IPS-NIHi7 (cell line): ENCODE measurements around the gene DNAJB8.

Source experiments
- DNase-seq: peaks from one replicate; pipeline ENCODE4 v3.0.0; 2012; ENCODE audit warnings: mixed read lengths; ENCODE audit errors: extremely low spot score

Gene DNAJB8

DNA sequence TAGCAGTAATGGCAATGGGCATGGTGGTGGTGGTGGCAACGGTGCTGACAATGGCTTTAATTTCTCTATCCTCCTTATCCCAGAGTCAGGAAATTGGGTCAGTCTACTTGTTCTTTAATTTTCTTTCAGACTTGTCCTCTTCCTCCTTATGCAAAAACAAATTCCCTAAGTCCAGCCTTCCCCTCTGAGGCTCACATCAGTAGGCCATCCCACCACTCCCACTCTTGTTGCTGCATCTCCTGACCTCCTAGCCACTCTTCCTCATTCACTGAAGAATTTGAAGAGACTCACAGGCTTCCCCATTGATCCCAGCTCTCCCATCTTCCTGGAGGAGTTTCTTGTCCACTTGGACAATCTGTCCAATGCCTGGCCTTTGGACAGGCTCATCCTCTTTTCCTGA is 19.9 kb downstream of the DNAJB8 start:
- no peak for DNase-seq

DNA sequence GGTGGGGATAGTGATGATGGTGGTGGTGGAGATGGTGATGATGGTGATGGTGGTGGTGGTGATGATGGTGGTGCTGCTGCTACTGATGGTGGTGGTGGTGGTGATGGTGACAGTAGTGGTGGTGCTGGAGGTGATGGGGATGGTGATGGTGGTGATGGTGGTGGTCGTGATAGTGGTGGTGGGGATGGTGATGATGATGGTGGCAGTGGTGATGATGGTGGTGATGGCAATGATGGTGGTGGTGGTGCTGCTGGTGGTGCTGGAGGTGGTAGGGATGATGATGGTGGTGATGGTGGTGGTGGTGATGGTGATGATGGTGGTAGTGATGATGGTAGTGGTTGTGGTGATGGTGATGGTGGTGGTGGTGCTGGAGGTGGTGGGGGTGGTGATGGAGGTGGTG is 21.3 kb downstream of the DNAJB8 start:
- no peak for DNase-seq

DNA sequence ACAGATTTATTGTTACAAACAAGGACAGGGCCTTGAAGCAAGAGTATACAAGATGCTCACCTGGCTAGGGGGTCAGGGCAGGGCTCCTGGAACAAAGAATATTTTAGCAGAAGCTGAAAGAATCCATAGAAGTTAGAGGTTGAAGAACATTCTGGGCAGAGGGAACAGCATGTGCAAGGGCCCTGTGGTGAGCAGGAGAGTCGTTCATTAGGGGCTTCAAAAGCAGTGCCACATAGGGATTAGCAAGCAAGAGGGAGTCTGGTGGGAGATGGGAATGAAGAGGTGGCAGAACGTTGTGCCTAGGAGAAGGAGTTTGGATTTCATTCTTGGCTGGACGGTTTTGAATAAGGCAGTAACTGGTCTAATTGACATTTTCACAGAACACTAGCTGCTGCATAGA is 22.9 kb downstream of the DNAJB8 start:
- DNase-seq = no peak

DNA sequence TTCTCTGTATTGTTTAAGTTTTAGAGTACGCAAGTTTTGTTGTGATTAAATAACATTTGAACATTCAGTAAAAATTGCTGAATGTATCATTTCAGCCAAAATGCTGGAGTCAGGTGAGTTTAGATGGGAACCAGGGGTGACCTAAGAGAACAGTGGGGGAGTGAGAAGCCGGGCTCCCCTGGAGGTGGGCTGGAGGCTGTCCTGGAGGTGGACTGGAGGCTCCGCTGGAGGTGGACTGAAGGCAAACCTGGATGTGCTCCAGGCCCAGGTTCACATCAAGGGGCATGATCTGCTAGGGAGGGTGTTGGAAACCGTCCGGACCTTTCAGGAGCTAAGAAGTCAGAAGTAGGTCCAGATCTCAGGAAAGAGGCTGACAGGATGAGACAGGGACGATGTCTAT is 23.7 kb downstream of the DNAJB8 start:
- no peak for DNase-seq

DNA sequence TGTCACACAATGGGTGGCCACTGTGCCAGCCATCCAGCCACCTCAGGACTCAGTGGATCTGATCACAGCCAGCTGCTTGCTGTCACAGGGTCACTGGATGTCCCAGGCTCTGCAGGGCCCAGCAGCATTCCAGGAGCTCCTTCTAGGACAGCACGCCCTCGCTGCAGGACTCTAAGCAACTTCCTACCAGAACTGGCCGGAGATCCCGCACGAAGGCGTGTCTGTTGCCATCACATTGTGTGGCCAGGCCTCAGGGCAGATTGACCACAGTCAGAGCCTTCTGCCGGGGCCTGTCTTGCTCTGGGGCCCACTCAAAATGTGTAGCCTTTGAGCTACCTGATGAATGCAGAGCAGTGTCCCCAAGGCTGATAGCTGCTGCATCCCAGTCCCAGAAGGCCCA is 24.6 kb downstream of the DNAJB8 start:
- DNase-seq = no peak

DNA sequence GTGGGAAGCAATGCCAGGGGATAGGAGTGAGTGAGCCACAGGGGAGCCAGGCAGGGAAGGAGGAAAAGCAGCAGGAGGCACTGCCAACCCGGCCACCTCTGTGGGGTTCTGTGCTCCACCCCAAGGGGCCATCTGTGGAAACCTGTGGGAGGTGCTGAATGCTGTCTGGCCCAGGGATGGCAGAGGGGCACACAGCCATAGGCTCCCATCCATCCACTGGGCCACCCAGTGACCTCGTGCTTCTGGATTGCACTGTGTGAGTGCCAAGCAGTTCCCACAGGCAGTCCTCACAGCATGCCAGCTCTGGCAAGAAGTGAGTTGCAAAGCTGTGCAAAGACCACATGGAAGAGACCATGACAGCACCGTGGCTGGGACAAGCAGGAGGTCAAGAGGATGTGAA is 27.5 kb downstream of the DNAJB8 start:
- DNase-seq = no peak

DNA sequence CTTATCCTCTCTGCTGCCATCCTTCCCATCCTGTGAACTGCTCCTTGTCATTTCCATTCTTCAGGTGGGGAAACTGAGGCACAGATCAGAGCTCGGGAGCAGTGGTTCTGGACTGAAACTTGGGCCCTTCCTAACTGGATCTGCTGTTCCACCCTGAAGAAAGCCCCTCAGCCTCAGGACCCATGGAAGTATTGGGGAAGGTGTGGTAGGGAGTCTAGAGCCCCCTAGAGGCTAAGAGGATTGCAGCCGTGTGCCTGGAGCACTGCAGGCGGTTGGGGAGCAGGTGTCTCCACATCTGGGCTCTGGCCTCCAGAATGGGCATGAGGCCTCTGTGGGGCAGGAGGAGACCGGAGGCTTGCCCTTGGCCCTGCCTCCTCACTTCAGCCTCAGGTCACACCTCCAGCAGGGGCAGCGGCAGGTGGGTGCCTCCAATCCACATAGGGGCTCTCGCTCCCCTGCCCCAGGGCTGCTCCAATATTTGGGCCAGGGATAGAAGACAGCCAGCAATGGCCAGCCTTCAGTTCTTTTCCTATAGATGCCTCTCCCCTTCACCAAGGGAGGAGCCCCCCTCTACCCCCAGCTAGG is 28.1 kb downstream of the DNAJB8 start:
- peak; percentile 75 for DNase-seq

DNA sequence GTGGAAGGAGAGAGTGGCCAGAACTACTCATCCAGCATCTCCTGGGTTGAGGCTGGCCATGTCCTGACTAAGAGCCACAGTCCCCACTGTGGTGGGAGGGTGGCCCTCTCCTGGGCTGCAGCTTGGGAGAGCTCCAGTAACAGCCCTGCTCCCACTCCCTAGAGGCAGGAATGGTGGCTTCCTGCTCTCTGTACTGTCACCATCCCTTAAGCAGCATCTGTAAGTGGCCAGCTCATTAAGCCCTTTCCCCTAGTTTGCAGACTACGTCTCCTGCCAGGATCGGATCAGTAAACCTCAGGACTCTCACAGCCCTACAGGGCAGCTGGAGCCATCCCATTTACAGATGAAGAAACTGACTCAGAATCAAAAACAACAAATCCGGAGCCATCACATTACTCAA is 30.5 kb downstream of the DNAJB8 start:
- no peak for DNase-seq

DNA sequence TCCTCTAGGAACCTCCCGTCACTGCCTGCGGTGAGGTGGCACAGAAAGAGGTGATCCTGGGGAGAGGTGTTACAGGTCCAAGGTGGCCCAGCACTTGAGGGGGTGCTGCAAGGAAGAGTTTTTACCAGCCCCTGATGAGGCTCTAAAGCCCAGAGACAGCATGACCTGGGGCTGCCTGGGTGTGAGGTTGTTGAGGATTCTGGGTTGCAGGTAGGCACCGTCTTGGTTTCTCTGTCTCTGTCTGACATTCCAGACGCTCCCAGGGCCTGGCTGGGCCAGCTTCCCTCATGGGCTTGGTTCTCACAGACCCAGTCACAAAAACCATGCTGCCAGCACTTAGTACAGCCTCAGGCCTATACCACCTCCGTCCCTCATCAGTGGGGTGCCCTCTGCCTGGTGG is 31.1 kb downstream of the DNAJB8 start:
- no peak for DNase-seq

DNA sequence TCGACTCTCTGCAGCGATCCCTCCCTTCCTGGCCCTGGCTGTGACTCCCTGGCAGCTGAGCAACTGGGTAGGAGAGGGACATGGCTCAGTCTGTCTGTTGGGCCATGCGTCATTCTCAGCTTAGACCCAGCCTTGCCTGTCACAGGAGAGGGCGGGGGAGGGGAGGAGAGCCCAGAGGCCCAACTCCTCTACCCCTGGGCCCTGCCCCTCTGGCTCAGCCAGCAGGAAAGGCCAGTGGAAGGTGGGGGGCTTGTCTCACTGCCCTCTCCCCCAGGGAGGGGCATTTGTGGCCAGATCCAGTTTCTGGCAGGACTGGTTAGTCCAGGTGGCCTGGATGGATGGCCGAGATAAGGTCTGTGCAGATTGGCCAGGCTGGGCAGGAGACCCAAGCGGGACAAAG is 31.6 kb downstream of the DNAJB8 start:
- peak; percentile 52 for DNase-seq

DNA sequence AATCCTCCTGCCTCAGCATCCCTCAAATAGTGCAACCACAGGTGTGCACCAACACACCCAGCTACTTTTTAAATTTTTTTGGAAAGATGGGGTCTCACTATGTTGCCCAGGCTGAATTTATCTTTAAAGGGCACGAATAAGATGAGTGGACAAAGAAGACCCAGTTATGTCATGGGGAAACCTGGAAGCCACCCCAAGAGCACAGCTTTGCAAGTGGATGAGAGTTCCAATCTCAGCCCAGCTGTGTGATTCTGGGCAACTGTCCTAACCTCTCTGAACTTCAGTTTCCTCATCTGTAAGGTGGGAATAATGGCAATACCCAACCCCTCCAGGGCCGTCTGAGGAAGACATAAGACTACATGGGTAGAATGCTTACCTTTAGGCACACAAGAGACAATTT is 32.2 kb downstream of the DNAJB8 start:
- DNase-seq = no peak

DNA sequence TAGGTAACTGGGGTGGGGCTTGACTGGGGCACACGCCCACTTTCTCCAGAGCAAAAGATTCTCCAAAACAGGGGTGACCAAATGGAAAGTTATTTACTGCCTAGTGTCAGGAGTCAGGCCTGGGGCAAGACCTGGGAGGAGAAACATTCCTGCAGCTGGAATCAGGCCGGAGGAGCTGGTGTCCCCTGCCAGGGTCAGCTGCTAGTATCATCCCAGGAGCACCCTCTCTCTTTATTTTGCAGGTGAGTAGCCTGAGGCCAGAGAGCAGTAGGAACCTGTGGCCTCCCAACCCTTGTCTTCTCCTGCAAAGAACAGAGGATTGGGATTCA is 32.9 kb downstream of the DNAJB8 start:
- peak; percentile 55 for DNase-seq

DNA sequence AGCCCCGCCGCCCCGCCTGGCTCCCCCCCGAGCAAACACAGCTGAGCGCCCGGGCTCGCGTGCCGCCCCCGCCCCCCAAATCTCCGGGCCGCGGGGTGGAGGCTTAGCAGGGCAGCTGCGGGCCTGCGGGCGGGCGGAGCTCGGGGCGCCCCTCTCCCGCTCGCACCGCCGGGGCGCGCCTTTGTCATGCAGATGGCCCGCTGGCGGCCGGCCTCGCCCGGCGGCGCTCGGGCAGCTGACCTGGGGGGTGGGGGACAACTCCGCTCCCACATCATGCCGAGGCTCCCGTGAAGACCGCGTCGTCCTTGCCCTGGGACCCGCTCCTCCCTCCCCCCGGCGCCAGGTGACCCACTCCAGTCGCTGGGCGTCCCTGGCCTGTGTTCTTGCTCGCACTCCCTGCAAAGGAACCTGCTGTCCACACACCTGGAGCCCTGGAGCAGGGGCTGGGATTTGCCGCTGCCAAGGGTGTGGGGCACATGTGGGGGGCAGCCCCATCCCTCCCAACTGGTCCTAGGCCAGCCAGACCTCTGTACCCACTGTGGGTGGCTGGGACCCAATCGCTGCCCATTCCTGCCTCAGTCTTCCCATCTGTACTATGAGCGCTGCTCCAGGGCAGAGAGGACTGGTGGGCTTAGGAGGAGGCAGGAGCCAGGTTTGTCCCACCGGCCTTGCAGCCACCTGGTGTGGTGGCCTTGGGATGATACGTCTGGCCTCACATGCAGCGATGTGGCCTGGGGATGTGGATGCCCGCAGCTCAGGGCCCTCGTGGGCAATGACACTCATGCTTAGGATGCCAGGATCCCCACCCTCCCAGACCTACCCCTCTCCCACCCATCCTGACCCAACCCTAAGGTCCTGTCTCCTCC is 33.5 kb downstream of the DNAJB8 start:
- peak; percentile 69 for DNase-seq

DNA sequence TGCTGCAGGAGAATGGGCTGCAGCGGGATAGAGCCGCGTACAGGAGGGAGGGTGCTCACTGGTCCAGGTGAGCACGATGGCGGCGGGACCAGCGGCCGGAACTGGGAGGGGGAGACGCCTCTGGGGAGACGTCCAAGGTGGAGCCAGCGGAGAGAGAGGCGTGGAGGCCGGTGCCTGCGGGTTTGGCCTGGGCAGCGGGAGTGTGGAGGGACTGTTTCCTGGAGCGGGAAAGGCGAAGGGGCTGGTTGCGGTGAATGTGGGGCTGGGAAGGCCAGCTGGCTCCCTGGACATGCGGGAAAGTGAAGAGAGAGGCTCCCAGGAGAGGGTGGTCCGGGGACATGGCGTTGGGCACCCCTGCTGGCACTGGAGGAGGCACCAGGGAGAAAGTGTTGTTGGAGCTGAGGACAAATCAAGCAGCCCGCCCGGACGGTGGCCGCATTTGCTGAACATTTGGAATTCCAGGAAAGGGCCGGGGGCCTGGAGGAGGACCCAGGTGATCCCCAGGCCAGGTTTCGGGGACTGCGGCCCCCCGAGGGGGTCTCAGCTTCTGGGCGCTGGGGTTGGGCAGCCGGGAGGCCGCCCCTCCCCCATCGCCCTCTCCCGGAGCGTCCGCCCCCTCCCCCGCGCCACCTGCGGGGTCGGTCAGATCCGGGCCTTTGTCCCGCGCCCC is 34.3 kb downstream of the DNAJB8 start:
- peak; percentile 62 for DNase-seq

DNA sequence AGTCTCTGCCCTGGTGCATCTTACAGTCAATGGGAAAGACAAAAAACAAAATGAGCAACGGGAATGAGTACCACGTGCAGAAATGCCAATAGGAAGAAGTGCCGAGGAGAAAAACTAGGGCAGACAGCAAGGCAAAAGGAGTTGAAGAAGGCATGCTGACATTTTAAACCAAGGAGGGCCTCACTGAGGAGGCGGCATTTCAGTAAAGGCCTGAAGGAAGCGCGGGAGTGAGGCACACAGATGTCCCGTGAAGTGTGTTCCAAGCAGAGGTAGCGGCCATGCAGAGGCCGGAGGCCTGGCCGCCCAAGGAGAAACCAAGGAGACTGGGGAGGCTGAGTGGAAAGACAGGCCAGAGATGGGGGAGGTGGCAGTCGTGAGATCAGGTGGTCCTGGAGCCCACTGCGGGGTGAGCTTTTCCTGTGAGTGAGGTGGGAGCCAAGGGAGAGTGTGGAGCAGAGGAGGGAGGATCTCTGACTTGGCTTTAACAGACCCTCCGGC is 34.8 kb downstream of the DNAJB8 start:
- no peak for DNase-seq

DNA sequence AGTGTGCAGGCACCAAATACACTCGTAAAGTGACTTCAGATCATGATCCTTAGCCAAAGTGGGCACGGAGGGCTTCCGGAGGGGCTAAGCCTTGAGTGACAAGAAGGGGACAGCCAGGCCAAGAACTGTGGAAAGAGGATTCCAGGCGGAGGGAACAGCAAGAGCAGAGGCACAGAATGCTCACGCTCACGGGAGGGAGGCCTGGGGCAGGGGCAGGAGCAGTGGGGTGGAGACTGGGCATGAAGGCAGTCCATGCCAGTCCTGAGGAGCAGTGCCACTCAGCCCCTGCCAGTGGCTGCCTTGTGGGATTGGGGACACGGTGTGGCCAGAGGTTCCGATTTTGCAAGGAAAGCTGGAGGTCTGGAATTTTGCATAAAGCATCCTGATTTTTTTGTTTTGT is 36.0 kb downstream of the DNAJB8 start:
- no peak for DNase-seq

DNA sequence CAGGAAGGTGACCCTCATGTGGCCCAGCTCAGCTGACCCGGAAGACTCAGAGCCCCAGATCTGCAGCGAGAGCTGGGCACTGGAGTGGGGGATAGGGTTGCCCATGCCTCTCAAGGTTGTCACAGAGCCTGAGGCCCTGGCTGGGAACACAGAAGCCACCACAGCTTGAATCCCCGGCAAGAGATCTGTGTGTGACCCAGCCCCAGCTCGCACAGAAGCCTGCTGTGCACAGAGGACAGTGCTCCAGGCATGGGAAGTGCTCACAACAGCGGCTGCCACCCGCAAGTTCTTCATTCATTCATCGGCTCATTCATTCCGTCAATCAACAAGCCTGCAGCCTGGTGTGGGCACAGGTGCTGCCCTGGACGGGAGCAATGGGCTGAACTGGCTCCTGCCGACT is 36.4 kb downstream of the DNAJB8 start:
- DNase-seq = no peak

DNA sequence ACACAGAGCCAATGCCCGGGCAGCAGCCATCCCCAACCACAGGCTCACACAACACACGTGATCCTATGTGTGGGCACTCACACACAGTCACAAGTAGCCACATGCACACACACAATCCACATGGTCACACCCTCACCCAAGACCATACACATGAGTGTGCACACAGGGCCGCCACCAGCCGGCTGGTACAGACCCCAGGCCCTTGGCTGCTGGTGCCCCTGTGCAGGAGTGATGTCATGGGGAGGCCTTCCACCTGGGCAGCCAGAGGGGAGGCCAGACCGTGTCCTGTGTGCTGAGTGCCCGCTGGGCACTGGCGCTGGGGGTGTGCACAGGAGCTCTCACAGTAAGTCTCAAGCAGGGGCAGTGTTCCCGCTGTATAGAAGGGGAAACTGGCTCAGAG is 36.9 kb downstream of the DNAJB8 start:
- DNase-seq = no peak

DNA sequence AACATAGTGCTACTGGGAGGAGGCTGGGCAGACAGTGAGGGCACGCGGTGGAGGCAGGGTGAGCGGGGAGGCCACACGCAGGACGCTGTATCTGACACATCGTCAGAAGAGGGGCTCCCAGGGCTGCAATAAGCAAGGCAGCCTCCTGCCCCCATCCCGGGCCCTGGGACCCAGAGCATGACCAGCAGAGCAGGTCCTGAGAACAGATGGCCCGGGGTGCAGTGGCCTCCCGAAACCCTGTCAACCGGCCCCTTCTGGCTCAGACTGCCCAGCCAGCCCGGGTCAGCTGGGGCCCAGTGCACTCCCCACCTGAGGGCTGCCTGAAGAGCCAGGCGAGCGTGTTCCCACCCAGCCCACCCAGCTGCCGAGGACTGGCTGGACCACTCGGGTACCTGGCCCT is 37.4 kb downstream of the DNAJB8 start:
- DNase-seq = no peak

DNA sequence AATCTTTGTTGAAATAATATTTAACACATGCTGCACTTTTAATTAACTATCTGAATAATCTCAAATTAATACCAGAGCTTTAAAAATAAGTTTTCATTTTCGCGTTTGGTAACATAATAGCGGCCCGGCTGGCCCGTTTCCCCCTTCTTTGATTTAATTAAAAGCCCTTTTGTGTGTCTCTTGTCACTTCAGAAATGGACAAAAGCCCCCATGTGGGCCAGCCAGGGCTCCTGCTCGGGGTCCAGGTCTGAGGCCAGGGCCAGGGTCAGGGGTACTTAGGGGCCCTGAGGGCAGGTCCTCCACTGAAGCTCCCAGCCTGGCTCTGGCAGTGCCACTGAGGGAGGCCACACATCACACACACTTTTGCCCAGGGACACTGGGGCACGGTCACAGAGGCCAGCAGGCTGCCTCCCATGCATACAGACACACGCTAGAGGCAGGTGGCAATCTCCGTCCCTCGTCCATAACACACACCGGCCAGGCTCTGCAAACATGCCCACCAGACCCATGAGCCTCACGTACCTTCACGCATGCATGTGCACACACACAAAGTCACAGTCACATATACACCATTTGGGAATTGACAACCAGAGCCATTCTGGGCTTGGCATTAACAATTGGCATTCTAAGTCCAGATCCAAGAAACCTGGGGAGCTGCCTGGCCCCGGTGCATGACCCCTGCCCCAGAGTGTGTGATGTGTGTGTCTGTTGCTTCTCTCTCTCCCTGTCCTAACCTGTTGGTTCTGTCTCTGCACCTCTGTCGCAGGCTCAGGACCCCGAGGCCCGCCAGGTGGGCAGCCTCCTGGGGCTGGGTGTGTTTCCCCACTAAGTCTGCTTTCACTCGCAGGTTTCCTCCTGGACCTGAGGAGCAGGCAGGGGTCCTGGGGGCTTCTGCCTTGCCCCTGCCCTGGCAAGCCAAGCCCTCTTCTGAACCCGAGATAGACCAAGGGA is 38.5 kb downstream of the DNAJB8 start:
- DNase-seq = no peak

DNA sequence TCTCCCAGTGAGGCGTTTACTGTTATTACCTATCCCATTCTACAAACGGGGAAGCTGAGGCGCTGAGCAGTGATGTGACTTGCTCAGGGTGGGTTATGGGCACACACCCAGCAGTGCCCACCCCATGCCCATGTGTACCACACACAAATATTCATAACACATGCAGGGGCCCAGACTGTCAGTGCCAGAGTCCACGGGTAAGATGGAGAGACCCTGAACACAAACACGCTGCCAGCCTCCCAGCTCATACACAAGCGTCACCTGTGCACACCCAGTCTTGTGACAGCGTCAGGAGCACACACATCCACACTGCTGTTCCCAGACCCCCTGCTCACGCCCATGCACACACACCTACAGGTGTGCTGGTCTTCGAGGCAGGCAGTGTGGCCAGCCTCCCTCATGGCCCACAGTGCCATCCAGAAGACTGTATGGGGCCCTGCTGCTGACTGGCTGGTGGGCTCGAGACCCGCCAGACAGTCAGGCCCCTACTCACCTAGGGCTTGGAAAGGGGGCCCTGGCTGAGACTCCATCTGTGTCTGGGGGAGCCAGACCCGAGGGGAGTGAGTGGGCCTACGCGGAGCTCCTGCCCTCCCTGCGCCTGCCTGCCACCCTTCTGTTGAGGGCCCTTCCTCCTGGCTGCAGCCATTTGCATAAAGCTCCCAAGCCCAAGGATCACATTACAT is 39.4 kb downstream of the DNAJB8 start:
- no peak for DNase-seq
